NCI-H2171 (cell line): ENCODE data around the gene LAMC2.

ENCODE experiments used
- DNase-seq: peaks from one replicate; lab custom pipeline; 2025; lab: John Stamatoyannopoulos, UW

Gene LAMC2

DNA sequence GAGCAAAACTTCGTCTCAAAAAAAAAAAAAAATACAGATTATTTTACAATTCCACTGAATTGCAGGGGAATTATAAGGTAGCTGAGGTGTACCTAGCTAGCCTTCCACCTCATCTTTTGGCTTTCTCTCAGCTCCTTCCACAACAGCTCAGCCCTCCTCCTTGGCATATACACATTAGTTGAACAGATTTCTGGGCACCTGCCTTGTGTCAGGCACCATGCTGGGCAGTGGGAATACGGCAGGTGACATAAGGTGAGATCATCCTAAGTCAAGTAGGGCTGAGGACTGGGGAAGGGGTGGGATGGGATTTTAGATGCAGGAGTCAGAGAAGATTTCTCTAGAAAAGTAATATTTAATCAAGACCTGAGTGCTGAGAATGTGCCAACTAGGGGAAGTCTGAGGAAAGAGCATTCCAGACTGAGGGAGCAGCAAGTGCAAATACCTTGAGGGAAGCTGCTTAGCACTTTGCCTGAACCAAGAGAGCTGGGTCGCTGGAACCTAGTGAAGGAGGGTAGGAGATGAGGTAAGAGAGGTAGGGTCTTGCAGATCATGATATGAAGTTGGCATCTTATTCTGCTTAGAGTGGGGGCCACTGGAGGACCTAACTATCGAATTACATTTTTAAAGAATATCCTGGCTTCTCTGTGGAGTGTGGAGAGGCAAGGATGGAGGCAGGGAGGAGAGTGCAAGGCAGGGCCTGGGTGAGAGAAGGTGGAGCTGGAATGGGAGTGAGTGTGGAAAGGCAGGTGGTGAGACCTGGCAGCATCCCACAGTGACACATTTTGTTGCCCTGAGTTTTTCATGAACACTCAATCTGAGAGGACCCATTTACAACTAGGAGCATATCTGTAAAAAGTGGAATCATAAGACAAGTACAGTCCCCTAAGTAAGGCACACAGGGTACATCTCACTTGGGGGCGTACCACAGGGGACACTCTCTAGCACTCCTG lies 28.2 kb downstream of the LAMC2 start:
- peak; percentile 60 for DNase-seq

DNA sequence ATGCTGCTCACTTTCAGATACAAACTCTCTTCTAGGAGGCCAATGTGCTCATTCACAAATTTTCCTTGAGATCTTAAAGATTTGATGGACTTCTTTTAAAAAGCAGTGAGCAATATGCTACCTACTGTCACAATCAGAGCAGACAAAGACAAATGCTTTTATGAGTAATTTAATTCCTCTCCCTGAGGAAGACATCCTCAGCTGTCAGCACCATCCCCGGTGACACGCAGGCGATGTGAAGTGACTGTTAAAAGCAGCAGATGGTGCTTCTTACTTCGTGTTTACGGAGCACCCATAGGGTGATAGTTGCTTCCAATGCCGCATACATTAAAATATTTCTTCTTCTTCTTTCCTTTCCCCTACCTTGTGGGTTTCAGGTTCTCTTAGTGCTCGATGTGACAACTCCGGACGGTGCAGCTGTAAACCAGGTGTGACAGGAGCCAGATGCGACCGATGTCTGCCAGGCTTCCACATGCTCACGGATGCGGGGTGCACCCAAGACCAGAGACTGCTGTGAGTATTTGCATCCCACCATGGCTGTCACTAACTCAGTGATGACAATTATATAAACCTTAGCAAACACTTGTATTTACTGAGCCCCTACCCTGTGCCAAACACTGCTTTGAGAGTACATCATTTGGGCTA lies 29.1 kb downstream of the LAMC2 start:
- DNase-seq, result peak; percentile 83

DNA sequence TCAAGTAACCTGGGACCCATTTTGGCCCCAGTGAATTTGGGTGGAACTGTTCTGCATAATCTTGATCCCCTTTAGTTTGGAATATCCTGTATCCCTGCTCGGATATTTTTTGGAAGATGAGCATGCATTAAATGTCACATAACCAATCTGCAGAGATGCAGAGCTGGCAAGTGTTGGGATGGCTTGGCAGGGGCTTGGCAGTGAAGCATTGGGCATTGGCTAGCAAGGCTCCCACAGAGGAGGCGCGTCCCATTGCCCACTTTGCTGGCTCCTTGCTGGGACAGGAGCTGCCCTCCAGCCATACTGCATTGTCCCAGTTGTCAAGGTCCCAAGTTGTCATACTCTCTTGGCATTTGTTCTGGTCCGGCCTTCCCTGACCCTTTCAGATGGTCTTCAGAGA lies 29.9 kb downstream of the LAMC2 start:
- no peak for DNase-seq

DNA sequence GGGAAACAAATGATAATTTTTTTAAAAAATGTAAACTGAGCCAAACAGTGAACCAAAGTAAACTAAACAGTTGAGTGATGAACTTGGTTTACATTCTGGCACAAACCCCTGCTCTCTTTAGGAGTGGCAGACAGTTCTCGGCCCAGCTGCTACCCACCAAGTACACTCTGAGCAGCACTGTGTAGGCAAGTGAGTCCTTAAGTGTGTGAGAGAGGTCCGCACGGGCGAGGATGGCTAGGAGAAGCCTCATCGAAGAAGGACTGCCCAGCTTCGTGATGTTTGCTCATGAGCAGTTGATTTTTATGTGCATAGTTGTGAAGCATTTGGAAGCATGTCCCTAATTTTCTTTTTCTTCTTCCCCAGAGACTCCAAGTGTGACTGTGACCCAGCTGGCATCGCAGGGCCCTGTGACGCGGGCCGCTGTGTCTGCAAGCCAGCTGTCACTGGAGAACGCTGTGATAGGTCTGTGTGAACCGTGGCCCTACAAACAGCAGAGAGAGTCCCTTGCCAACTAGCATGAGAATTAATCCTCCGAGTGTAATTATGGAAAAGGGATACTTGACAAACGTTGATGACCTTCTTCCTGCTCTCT lies 32.1 kb downstream of the LAMC2 start:
- DNase-seq, result peak; percentile 86

DNA sequence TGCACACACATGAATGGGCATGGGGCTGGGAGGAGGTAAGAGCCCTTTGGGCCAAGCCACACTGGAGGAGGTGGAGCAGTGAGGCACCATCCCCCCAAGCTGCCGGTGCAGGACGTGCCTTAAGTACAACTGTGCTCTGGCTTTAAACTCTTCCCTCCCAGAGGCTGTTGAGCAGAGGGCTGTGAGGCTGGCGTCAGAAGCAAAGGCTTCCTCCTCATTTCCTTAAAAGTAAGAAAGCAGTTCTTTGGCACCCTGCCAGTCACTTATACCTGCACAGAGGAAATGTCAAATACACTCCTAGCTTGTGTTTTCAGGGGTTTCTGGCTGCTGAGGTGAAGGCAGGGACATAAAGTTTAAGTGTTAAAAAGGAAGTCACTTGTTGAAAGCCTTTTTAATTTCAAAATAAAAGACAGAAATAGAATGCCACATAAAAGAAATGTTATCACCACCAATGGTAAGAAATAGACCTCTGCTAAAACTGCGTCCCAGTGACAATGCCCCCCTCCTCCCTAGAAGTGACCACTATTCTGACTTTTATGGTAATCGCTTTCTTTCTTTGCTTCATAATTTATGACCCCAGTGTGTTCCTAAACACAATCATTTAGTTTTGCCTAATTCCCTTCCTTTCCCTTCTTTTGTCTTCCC lies 33.0 kb downstream of the LAMC2 start:
- peak; percentile 93 for DNase-seq

DNA sequence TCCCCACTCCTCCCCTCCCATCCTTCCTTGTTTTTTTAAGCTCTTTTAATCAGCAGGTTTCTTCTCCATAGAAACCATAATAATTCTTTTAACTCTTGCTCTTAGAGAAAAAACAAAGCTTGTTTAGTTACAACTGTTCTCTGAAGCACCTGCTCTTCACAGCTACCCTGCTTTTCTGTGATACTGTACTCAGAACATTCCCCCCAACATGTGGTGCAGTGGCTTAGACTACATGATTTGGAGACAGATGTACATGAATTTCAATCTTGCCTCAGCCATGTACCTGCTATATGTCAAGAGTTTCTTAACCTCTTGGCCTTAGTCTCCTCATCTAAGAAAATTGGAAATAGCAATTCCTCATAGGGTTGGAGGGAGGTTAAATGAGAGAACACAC lies 33.5 kb downstream of the LAMC2 start:
- DNase-seq, result no peak

DNA sequence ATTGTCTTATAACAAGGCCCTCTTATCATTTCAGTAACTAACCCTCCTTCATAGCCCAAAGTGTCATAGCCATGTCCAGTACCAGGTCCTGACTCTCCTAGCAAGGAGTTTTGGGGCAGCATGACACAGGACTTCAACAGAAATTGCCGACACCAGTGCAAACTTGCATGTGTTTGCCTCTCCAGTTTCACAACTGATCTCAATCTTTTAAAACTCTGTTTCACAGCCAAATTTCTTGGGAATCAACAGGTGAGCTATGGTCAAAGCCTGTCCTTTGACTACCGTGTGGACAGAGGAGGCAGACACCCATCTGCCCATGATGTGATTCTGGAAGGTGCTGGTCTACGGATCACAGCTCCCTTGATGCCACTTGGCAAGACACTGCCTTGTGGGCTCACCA lies 36.8 kb downstream of the LAMC2 start:
- DNase-seq, result no peak

DNA sequence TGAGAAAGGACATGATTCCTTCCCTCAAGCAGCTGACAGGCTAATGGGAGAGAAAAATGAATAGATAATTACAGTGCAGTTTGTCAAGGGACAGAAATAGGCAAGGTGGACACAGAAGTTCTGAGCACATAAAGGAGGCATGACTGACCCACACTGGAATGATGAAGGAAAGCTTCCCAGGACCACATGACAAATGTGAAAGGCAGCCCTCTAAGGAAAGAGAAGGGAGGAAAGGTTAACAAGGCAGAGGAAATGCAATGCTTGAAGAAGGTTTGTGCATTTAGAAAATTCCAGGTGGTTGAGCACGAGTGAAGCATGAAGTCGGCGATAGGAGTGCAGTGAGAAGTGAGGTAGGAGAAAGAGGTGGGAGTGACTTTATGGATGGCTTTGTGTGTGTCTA lies 37.4 kb downstream of the LAMC2 start:
- DNase-seq, result no peak

DNA sequence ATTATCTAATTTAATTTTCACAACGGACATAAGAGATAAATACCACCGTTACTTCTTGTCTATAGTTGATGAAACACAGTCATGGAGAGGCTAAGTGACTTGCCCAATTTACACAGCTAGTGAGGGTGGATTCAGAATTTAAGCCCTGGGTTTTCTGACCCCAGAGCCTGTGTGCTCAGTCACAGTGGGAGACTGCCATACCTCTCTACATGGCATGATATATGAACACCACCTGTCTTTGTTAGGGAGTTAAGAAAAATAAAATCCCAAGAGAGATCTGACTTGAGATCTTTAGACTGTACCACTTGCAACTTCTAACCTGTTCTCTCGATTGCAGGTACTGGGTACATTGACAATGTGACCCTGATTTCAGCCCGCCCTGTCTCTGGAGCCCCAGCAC lies 40.3 kb downstream of the LAMC2 start:
- no peak for DNase-seq

DNA sequence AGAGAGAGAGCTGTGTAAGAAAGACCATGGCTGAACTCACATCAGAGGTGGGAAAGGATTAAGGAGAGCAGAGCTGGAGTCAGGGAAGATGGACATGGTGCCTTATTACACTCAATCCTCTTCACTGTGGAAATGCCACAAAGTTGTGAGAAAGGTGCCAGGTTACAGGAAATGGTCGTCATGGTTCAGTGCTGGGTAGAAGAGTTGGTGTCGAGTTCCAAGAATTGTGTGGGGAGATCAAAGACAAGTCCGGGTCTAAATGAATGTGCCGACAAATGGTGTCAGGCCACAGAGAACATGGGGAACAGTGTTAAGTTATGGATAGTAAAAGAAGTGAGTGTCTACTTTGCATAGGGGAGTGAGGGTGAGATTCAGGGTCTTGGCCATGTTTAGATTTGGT lies 40.9 kb downstream of the LAMC2 start:
- no peak for DNase-seq

DNA sequence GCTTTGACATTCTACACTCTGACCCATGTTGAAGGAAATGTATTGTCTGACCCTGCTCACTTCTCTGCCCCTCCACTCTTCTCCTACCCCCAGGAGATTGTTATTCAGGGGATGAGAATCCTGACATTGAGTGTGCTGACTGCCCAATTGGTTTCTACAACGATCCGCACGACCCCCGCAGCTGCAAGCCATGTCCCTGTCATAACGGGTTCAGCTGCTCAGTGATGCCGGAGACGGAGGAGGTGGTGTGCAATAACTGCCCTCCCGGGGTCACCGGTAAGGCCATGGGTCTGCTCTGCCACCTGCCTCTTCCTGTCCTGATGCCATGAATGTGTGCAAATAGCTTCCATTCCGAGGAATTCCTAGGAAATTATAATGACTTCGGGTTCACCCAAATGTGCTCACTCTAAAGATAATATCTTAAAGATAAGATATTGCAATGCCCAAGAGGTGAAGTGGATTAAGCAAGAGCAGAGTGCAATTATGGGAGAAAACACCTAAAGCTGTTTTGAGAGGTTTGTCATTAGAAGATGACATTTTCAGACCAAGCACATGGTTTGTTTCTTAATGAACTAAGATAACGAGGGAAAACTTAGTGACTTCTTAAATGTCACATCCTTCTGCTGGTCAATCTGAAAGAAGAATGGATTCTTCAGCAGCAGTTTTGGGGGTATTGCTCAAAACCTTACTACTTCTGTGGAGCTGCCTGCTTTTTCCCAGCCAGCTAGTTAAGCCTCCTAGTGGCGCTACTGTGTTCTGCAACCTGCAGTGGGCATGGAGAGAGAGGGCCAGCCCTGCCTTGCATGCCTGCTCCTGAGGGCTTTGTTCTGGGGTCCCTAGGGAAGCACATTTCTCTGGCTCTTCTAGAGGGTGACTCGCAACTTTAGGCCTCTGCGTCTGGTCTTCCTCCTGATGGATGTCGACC lies 41.6 kb downstream of the LAMC2 start:
- no peak for DNase-seq

DNA sequence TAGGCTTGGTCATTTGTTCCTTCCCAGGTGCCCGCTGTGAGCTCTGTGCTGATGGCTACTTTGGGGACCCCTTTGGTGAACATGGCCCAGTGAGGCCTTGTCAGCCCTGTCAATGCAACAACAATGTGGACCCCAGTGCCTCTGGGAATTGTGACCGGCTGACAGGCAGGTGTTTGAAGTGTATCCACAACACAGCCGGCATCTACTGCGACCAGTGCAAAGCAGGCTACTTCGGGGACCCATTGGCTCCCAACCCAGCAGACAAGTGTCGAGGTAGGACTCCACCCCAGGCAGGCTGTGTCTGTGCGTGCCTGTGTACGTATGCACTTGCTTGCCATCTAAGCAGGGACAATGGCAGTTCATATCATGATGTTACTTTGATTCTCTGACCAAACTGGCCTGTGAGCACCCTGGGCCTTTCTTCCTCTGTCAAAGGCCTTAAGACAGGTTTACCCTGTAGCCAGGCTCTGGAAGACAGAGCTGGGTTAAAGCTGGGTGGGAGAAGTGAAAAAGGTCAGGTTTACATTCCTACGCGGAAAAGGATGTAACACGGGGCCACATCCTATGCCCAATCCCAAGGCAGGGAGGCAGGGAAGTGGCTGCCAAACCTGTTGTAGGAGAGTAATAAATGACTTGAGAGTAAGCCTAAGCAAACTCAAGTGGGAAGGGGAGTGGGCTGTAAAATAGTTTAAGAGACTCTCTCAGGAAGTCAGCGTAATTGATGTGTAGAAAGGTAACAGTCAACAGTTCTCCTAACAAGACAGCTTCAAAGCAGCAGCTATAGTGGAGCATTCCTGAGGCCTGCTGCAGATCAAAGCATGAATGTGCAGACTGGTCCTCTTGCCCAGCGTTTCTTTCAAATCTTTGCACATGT lies 42.5 kb downstream of the LAMC2 start:
- DNase-seq, result no peak

DNA sequence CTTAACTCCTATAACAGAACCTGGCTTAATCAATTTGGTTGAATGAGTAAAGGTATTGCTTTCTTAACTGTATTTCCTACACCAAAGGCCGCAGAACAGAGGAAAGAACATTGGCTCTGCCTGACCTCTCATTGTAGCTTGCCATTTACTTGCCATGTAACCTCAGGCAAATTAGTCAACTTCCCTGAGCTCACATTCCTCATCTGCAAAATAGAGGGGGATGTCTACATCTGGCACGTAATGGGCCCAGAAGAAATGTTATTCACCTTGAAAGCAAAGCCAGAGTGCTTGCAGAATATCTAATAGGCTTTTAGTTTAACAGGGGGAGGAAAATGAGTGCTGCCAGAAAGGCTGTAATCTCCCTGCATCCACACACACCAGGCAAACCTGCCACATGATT lies 44.3 kb downstream of the LAMC2 start:
- no peak for DNase-seq

DNA sequence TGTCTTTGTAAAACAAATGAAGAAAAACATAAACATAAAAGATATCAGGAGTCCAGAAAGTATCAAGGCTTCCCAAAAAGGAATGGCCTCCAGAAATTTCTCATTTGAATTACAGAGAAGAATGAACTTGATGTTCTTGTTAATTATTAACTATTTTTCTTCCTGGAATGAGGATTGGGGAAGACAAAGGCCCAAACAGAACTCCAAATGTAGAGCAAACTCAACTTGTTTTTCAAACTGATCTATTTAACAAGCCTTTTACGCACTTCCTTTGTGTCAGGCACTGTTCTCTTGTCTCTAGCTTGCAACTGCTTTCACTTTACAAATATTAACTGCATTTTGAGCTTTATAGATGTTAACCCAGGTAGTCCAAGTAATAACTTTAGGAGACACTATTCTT lies 45.5 kb downstream of the LAMC2 start:
- no peak for DNase-seq

DNA sequence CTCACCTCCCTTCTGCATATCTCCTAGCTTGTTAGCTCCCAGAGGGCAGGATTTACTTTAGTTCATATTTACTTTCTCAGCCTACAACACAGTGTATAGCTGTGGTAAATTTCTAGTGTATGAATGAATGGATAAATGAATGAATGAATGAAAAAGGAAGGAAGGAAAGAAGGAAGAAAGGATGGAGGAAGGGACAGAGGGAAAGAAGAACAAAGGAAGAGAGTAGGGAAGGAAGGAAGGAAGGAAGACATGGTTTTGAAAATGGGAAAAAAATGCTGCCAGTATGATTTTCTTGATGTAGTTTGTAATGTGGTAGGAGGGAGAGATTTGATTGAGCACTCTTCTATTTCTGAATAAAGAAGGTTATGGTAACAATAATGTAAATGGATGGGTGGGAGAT lies 47.0 kb downstream of the LAMC2 start:
- no peak for DNase-seq

DNA sequence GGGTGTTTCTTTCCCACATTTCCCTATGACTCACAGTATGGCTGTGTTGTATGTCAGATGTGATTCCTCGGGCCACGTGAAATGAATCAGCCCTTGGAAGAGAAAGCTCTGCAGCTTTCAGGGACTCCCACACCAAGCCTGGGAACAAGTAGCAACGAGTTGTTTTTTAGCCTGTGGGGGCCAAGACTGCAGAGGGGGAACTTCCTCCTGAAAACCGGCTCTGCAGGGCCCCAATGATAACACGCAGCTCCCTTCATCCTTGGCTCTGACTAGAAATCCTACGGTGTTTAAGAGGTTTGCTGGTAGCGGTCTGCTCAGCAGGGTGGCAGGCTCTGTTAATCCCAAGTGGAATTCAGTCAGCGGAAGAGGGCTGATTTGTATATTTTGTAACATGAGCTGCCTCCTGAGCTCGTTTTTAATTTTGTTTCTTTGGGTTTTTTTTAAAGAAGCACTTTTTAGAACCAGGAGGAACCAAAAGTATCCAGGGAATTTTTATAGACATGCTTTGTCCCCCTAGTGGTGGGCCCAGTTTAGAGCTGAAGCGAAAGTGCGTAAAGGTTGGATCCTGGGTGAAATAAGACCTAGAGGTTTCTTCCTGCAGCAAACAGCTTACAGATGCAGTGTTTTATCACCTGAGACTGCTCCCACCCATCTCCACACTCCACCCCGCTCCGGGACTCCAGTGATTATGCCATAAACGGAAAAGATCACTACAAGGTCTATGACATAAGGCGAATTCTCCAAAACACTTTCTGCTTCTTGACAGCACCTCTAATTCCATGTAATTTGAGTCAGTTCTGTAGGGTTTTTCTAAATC lies 48.8 kb downstream of the LAMC2 start:
- DNase-seq, result peak; percentile 79

DNA sequence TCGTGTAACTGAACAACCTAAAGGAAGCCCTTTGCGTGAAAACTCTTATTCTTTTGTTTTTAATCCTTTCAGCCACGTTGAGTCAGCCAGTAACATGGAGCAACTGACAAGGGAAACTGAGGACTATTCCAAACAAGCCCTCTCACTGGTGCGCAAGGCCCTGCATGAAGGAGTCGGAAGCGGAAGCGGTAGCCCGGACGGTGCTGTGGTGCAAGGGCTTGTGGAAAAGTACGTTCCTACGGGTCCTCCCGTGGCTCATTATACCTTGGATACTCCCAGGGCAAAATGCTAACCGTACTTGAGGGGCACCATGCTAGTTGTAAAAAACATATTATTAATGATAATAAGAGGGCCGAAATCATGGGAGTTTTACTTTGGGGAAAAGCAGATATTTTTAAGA lies 49.4 kb downstream of the LAMC2 start:
- no peak for DNase-seq

DNA sequence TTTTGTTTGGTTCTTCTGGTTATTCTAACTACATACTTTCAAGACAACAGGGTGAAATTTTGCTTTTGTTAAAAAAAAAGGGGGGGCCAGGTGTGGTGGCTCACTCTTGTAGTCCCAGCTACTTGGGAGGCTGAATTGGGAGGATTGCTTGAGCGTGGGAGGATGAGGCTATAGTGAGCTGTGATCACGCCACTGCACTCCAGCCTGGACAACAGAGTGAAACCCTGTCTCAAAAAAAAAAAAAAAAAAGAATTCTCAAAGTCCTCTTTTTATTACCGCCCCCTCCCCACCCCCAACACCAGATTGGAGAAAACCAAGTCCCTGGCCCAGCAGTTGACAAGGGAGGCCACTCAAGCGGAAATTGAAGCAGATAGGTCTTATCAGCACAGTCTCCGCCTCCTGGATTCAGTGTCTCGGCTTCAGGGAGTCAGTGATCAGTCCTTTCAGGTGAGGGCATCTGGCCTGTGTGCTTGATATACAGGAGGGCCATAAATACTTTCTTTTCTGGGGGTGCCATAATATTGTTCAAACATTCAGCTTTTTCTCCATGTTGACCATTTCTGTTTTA lies 50.2 kb downstream of the LAMC2 start:
- no peak for DNase-seq

DNA sequence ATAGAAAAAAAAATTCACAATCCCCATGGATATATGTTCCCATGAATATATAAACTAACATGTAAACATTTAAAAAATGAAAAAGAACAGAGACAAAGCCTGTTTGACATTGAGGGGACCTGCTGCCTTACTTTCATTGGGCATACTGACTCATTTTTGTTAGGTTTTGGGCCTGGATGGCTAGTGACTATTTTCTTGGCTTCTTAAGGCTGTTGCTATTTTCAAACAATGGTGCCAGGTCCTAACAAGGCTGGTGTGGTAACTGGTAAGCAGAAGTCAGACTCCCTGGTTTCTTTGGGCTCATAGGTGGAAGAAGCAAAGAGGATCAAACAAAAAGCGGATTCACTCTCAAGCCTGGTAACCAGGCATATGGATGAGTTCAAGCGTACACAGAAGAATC lies 51.0 kb downstream of the LAMC2 start:
- DNase-seq, result no peak
